Thyroid gland (tissue), 4 donors: ENCODE measurements around the gene GABRD. TPM values are rescaled to one million over a fixed set of nuclear protein-coding genes. Genes with fewer than 3 reads are reported as not detected.

Experiments used
- DNase-seq, 2 donors: peaks; one replicate each; pipeline ENCODE4 v3.0.0-alpha.2; 2019
- H3K27ac ChIP-seq, 3 donors: fragments of 200-600 bp; sonication (generic); 1 replicate in 2 of 3; 2 replicates in 1 of 3; pipeline ENCODE4 v1.5.1; 2016 to 2019; ENCODE audit warnings: mild to moderate bottlenecking in 1 of 3, moderate library complexity in 1 of 3
- H3K27me3 ChIP-seq: fragments of 200-600 bp; sonication (generic); one replicate; pipeline ENCODE4 v1.5.1; 2019
- H3K36me3 ChIP-seq, 2 donors: fragments of 200-600 bp; sonication (generic); one replicate each; pipeline ENCODE4 v1.5.1; 2016 to 2019
- H3K4me1 ChIP-seq, 2 donors: fragments of 200-600 bp; sonication (generic); one replicate each; pipeline ENCODE4 v1.5.1; 2017 to 2019
- H3K4me3 ChIP-seq, 3 donors: fragments of 200-600 bp; sonication (generic); replicated peaks in 1 of 3; 1 replicate in 2 of 3; 2 replicates in 1 of 3; pipeline ENCODE4 v1.5.1; 2016; ENCODE audit warnings: mild to moderate bottlenecking in 1 of 3
- H3K9me3 ChIP-seq: fragments of 200-600 bp; sonication (generic); one replicate; pipeline ENCODE4 v1.5.1; 2017
- POLR2A ChIP-seq, 2 donors: fragments of 450-650 bp; IDR thresholded peaks; one replicate each; pipeline ENCODE4 v1.6.1; 2017; ENCODE audit warnings: antibody characterized with exemption in 2 of 2, mild to moderate bottlenecking in 2 of 2, moderate library complexity in 1 of 2
- WGBS, 2 donors: methylation state at CpG; one replicate each; pipeline ENCODE4 v1.1.5; 2017; 5-methylcytosine and 5-hydroxymethylcytosine counted together
- intact Hi-C: fragments of 100-400 bp; cut with DNase I; formaldehyde crosslinking; loops from one replicate; pipeline ENCODE4 v1.15.1; 2023
- total RNA-seq, 4 donors: library from RNA; depleted of rRNA; stranded (reverse); fragments of >200 nt; gene quantifications; one replicate each; pipeline ENCODE4 v1.2.3, GENCODE V29; 2016
- TF ChIP-seq, protein P1 (sequence below), 6 experiments: fragments of 200-600 bp in 3 of 6; fragments of 450-650 bp in 3 of 6; sonication (generic) in 3 of 6; IDR thresholded peaks; one replicate each; pipeline ENCODE4 v1.5.1; 2016 to 2019; ENCODE audit warnings: antibody characterized with exemption in 6 of 6, mild to moderate bottlenecking in 2 of 6, inconsistent platforms in 1 of 6, moderate library complexity in 1 of 6

The GABRD gene
- total RNA-seq, 4 donors from 2014 or later, result 0.49 to 0.78 TPM; not detected in 2

DNA sequence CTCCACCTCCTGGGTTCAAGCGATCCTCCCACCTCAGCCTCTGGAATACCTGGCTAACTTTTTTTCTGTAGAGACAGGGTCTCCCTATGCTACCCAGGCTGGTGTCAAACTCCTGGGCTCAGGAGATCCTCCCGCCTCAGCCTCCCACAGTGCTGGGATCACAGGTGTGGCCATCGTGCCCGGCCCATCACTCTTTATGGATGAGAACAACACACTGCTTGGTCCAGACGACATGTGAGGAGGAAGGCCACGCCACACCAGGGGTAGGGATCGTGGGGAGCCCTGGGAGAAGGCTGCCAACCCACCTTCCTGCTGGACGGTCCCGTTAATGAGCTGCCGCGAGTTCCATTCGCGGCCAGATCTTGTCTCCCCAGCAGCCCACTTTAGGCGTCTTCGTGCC is 5.0 kb upstream of the GABRD start:
- intact Hi-C loops, result no loop called here

DNA sequence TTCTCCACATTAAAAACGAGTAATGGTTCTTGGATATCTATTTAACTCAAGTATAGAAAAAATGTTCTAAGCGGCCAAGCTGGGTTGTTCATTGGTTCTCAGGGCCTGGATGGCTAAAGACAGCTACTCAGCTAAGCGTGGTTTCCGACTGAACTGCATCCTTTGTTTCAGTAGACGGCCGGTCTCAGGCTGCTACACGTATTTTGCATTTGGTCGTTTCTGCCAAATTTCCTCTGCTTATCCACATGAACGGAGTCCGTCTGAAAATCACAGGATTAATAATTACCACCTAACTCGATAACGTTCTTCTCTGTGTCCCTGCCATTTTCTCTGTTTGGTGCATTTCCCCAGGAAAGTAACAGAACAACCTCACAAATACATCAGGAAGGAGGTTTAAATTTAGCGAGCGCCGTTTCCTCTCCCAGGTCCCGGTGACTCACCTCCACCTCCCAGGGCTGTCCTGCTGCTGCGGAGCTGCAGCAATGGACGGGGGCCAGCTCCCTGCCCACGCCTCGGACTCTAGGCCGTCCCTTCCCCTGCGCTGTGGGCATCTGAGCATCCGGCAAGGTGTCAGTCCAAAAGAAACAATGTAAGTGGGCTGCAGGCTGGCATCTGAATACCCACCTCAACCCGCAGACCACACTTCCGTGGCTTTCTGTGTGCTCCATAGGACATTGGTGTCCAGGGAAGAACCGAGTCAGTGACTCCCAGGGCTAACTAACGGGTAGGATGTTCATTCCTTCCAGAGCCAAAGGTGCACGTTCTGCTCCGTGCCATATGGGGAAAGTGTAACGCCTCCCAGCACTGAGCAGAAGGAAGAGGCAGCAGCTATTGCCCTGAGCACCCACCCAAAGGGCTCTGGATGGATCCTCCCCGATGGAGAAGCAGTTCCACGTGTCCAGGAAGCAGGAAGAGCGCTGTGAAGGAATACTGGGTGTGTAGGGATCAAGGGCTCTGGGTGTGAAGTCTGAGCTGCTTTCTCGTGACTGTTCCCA is 4.1 kb upstream of the GABRD start:
- WGBS, 2 donors, result 69 to 75% methylated on average over 31 to 34 of the region's 34 CpGs
- DNase-seq, result no peak
- Histone ChIP-seq H3K4me3 (no peak overlapping the region), H3K9me3 (no peaks in the 10 kb centered on the region), H3K27ac (no peak overlapping the region), H3K36me3 (no peaks in the 10 kb centered on the region), H3K4me1 (peaks cover 5 to 7% of the 10 kb centered on the region in 2 donors), H3K27me3 (no peaks in the 10 kb centered on the region)
- intact Hi-C loops, result no loop called here
- TF ChIP-seq, protein P1, sequence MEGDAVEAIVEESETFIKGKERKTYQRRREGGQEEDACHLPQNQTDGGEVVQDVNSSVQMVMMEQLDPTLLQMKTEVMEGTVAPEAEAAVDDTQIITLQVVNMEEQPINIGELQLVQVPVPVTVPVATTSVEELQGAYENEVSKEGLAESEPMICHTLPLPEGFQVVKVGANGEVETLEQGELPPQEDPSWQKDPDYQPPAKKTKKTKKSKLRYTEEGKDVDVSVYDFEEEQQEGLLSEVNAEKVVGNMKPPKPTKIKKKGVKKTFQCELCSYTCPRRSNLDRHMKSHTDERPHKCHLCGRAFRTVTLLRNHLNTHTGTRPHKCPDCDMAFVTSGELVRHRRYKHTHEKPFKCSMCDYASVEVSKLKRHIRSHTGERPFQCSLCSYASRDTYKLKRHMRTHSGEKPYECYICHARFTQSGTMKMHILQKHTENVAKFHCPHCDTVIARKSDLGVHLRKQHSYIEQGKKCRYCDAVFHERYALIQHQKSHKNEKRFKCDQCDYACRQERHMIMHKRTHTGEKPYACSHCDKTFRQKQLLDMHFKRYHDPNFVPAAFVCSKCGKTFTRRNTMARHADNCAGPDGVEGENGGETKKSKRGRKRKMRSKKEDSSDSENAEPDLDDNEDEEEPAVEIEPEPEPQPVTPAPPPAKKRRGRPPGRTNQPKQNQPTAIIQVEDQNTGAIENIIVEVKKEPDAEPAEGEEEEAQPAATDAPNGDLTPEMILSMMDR (IDR thresholded peaks at IDR 0.05), result no peak
- TF ChIP-seq POLR2A (IDR thresholded peaks at IDR 0.05), result no peak

More for the DNA sequence above, 5.0 kb upstream of the GABRD start:
- DNase-seq, result no peak
- Histone ChIP-seq H3K4me3 (no peak overlapping the region), H3K9me3 (no peaks in the 10 kb centered on the region), H3K36me3 (no peaks in the 10 kb centered on the region), H3K4me1 (peaks cover 2 to 5% of the 10 kb centered on the region in 2 donors), H3K27ac (no peak overlapping the region), H3K27me3 (no peaks in the 10 kb centered on the region)
- WGBS, 2 donors, result 82 to 85% methylated on average over 14 to 15 of the region's 15 CpGs
- no peak for TF ChIP-seq POLR2A (IDR thresholded peaks at IDR 0.05)
- TF ChIP-seq, protein P1 (IDR thresholded peaks at IDR 0.05), result no peak

- intact Hi-C loops, result no loop called here
- Histone ChIP-seq H3K4me1 (peaks cover 5 to 7% of the 10 kb centered on the region in 2 donors), H3K27ac (no peak overlapping the region), H3K36me3 (no peaks in the 10 kb centered on the region), H3K9me3 (no peaks in the 10 kb centered on the region), H3K27me3 (peaks cover 3% of the 10 kb centered on the region), H3K4me3 (no peak overlapping the region)
- WGBS, 2 donors, result 81 to 87% methylated on average over 8 to 9 of the region's 9 CpGs
- TF ChIP-seq POLR2A (IDR thresholded peaks at IDR 0.05), result no peak
- TF ChIP-seq, protein P1 (IDR thresholded peaks at IDR 0.05), result no peak
- no peak for DNase-seq
These were observed 3.0 kb upstream of the GABRD start for GRCh38 chr1:2016123-2016522.

DNA sequence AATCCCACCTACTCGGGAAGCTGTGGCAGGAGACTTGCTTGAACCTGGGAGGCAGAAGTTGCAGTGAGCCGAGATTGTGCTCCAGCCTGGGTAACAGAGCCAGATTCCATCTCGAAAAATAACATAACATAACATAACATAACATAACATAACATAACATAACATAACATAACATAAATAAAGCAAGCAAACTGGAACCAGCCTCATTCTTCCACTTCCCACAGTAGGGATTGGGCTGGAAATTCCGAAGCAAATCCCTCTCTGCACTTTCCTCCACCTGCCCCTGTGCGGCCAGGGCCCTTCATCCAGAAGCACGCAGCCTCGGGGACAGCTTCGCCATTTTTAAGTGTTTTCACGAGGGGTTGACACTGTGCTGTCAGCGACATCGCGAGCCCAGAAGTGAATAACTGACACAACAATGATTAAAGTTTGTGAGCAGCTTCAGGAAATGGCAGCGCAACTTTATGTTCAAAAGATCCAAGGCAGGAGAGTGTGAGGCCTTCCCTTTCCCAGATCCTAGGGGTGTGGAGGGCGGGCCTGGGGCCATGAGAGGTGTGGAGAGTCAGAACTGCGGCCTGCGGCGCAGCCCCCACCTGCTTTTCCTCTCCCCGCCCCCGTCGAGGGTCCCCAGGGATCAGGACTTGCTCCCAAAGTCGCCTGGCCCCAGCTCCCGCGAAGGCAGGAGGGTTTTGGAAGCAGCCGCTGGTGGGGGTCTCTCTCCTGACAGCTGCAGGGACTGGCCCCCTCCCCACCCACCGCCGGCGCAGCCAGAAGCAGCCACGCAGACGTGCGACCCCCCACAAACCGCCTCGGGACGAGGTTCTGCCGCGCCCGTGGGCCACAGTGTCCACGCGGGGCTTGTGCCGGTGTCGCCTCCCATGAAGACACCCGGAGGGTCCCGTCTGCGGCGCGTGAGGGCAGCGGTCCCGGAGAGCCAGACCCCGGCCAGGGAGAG is 651 bp upstream of the GABRD start:
- H3K9me3 ChIP-seq, result no peaks in the 10 kb centered on the region
- H3K27ac ChIP-seq, result no peak overlapping the region
- H3K4me3 ChIP-seq, result no peak overlapping the region
- DNase-seq, result no peak
- peaks cover 5 to 7% of the 10 kb centered on the region in 2 donors for H3K4me1 ChIP-seq
- intact Hi-C loops, result no loop called here
- peaks cover 3% of the 10 kb centered on the region for H3K27me3 ChIP-seq
- TF ChIP-seq, protein P1 (IDR thresholded peaks at IDR 0.05), result no peak
- no peak for TF ChIP-seq POLR2A (IDR thresholded peaks at IDR 0.05)
- WGBS, 2 donors, result 48 to 50% methylated on average over 16 to 22 of the region's 48 CpGs
- H3K36me3 ChIP-seq, result no peaks in the 10 kb centered on the region
